GM23248 (cell line): Measurements from ENCODE around the gene KRT26. TPM values are rescaled to one million over a fixed set of nuclear protein-coding genes. Genes with fewer than 3 reads are reported as not detected.

Experiments used
- DNase-seq: peaks from one replicate; pipeline ENCODE4 v3.0.0-alpha.2; 2015
- H2AFZ ChIP-seq: fragments of 200-600 bp; sonication (generic); 2 replicates; pipeline ENCODE4 v1.6.1; 2016; ENCODE audit warnings: antibody characterized with exemption
- H3F3A ChIP-seq: fragments of 200-600 bp; sonication (generic); 2 replicates; pipeline ENCODE4 v1.6.1; 2016; ENCODE audit warnings: mild to moderate bottlenecking, antibody characterized with exemption, mixed run types; ENCODE audit not compliant: insufficient read depth
- H3K27ac ChIP-seq: fragments of 200-600 bp; sonication (generic); 2 replicates; pipeline ENCODE4 v1.5.1; 2016; ENCODE audit warnings: mild to moderate bottlenecking
- H3K27me3 ChIP-seq: fragments of 200-600 bp; sonication (generic); replicated peaks from 2 replicates; pipeline ENCODE4 v1.6.1; 2016; ENCODE audit warnings: mild to moderate bottlenecking; ENCODE audit not compliant: insufficient read depth
- H3K36me3 ChIP-seq: fragments of 200-600 bp; sonication (generic); 2 replicates; pipeline ENCODE4 v1.6.1; 2016; ENCODE audit warnings: low read depth, mild to moderate bottlenecking
- H3K4me1 ChIP-seq: fragments of 200-600 bp; sonication (generic); 2 replicates; pipeline ENCODE4 v1.6.1; 2016; ENCODE audit warnings: mild to moderate bottlenecking; ENCODE audit not compliant: insufficient read depth
- H3K4me2 ChIP-seq: fragments of 200-600 bp; sonication (generic); one replicate; pipeline ENCODE4 v1.6.1; 2016; ENCODE audit warnings: mild to moderate bottlenecking; ENCODE audit not compliant: unreplicated experiment
- H3K4me3 ChIP-seq: fragments of 200-600 bp; sonication (generic); 2 replicates; pipeline ENCODE4 v1.5.1; 2016; ENCODE audit warnings: mild to moderate bottlenecking
- H3K79me2 ChIP-seq: fragments of 200-600 bp; sonication (generic); 2 replicates; pipeline ENCODE4 v1.6.1; 2016; ENCODE audit warnings: mild to moderate bottlenecking; ENCODE audit not compliant: insufficient read depth
- H3K9ac ChIP-seq: fragments of 200-600 bp; sonication (generic); 2 replicates; pipeline ENCODE4 v1.6.1; 2016; ENCODE audit warnings: mild to moderate bottlenecking
- H3K9me2 ChIP-seq: fragments of 200-600 bp; sonication (generic); 2 replicates; pipeline ENCODE4 v1.6.1; 2016; ENCODE audit warnings: mixed run types, mild to moderate bottlenecking, moderate library complexity; ENCODE audit not compliant: insufficient read depth
- H3K9me3 ChIP-seq: fragments of 200-600 bp; sonication (generic); one replicate; pipeline ENCODE4 v1.6.1; 2017; ENCODE audit warnings: low read depth
- H4K20me1 ChIP-seq: fragments of 200-600 bp; sonication (generic); 2 replicates; pipeline ENCODE4 v1.6.0; 2016; ENCODE audit not compliant: insufficient read depth
- EZH2 ChIP-seq: fragments of 200-600 bp; sonication (generic); IDR thresholded peaks from 2 replicates; pipeline ENCODE4 v1.6.1; 2018; ENCODE audit warnings: antibody characterized with exemption, mild to moderate bottlenecking; ENCODE audit not compliant: insufficient read depth, poor library complexity, severe bottlenecking
- EZH2phosphoT487 ChIP-seq: fragments of 200-600 bp; sonication (generic); IDR thresholded peaks from 2 replicates; pipeline ENCODE4 v1.6.1; 2018; ENCODE audit warnings: antibody characterized with exemption, moderate library complexity, mild to moderate bottlenecking, low read depth; ENCODE audit not compliant: insufficient read depth
- WGBS, 2 experiments: methylation state at CpG; one replicate each; pipeline ENCODE4 v1.1.6; 2015 to 2017; ENCODE audit warnings: low lambda C conversion rate in 2 of 2, low coverage in 1 of 2; ENCODE audit errors: missing lambda C conversion rate in 2 of 2; 5-methylcytosine and 5-hydroxymethylcytosine counted together
- in situ Hi-C: fragments of 300-500 bp; cut with MboI; formaldehyde crosslinking; loops from 2 replicates; pipeline ENCODE4 v1.15.0; 2020
- polyA plus RNA-seq: library from polyadenylated mRNA; unstranded; fragments of >200 nt; fragmentation: Nextera tagmentation; extraction: Ambion mirVana; gene quantifications from 2 replicates; pipeline ENCODE4 v1.2.1, GENCODE V29; 2016
- total RNA-seq: library from RNA; depleted of rRNA; stranded (reverse); fragments of >200 nt; shearing (Covaris generic); gene quantifications from 2 replicates; pipeline ENCODE4 v1.2.3, GENCODE V29; 2014

The KRT26 gene
- total and polyA plus RNA-seq, 2 experiments from 2014 or later, result not detected

DNA sequence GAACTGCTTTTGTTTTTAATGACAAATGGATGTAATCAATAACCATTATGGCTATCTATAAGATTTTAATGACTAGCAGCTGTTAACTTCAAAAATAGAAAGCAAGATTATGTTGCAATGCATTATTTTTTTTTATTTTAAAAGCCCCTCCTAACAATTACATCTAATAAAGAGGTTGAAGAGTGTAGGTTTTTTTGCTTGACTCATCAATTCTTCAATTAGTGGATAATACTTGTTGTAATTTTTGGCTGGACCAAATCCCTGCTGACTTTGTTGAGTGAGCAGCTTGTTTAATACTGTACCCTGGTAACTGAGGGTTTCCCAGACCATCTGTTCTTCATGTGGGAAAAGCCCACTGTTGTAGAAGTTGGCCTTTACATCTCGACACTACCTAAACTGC lies 41.0 kb downstream of the KRT26 start:
- no peaks in the 10 kb centered on the region for H3K9me2 ChIP-seq
- no peak for DNase-seq
- H2AFZ ChIP-seq, result no peak overlapping the region
- H3K79me2 ChIP-seq, result no peaks in the 10 kb centered on the region
- no peaks in the 10 kb centered on the region for H3K4me1 ChIP-seq
- TF ChIP-seq EZH2, result no peak
- H3K36me3 ChIP-seq, result no peaks in the 10 kb centered on the region
- peaks cover 38% of the 10 kb centered on the region for H3K27me3 ChIP-seq
- in situ Hi-C loops, result no loop called here
- H4K20me1 ChIP-seq, result no peaks in the 10 kb centered on the region
- WGBS, 2 experiments, result 0 to 17% methylated on average over 1 of the region's 1 CpG
- no peaks in the 10 kb centered on the region for H3K9me3 ChIP-seq
- no peak overlapping the region for H3K4me3 ChIP-seq
- no peak overlapping the region for H3K4me2 ChIP-seq
- H3K27ac ChIP-seq, result no peak overlapping the region
- no peak overlapping the region for H3K9ac ChIP-seq
- H3F3A ChIP-seq, result no peaks in the 10 kb centered on the region

DNA sequence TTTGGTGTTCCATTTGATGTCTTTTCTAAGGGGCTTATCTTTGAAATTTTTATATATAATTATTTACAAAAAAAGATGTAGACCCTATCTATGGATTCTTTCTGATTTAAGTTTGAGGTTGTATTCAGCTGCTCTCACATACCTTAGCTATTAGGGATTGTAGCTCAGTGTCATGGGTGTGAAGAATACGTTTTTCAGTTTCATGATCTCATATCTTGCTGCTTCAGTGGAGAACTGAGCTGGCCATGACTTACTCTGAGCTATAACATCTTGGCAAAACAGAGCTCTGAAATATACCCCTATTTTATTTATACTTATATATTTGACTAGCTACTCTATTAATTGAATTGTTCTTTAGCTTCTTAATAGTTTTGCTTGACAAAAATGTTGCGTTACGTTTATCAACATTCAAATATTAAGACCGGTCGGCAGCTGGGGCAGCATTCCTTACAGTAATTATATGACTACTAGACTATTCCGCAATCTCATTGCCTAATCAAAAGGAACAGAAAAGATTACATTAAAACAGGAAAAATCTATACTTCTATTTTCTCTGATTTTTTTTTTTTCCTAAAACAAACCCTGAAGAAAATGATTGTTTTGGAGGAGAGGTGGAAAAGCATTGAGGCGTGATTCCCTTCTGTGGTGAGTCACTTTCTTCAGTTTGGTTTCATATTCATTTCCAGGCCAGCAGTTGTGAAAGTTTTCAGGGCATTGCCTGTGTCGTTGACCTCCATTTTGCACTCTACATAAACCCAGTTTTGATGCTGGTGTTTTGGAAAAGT lies 44.4 kb downstream of the KRT26 start:
- Histone ChIP-seq H3K27ac (no peak overlapping the region), H3K4me3 (no peak overlapping the region), H3K9ac (no peak overlapping the region), H3K4me1 (no peaks in the 10 kb centered on the region), H3K27me3 (peaks cover 25% of the 10 kb centered on the region), H3K79me2 (no peaks in the 10 kb centered on the region), H3K9me2 (no peaks in the 10 kb centered on the region), H3K9me3 (no peaks in the 10 kb centered on the region), H3K36me3 (no peaks in the 10 kb centered on the region), H2AFZ (no peak overlapping the region), H3K4me2 (no peak overlapping the region), H4K20me1 (no peaks in the 10 kb centered on the region), H3F3A (no peaks in the 10 kb centered on the region)
- 50 to 53% methylated on average over 8 of the region's 8 CpGs for WGBS, 2 experiments
- in situ Hi-C loops, result no loop called here
- no peak for TF ChIP-seq EZH2phosphoT487
- no peak for TF ChIP-seq EZH2
- DNase-seq, result peak; percentile 61

DNA sequence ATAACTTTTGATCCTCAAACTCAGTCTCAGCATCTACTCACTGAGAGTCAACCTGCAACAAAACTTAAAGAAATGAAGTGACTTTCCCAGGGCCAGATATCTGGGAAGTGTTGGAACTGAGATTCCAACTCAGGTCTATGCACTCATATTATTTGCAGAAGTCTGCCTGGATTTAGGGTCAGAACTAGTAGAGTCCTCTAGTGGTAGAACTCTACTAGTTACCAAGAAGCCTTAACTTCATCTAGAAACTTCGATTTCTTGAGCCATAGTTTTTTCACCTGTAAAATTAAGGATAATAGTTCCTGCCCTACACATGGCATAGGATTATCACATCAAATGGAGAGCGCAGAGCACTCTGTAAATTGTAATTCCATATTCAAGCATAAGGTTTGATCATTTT lies 45.1 kb downstream of the KRT26 start:
- Histone ChIP-seq H3K4me2 (no peak overlapping the region), H3K27me3 (peaks cover 18% of the 10 kb centered on the region), H3K36me3 (no peaks in the 10 kb centered on the region), H3K4me1 (no peaks in the 10 kb centered on the region), H4K20me1 (no peaks in the 10 kb centered on the region), H2AFZ (no peak overlapping the region), H3K4me3 (no peak overlapping the region), H3F3A (no peaks in the 10 kb centered on the region), H3K9ac (no peak overlapping the region), H3K9me3 (no peaks in the 10 kb centered on the region), H3K9me2 (no peaks in the 10 kb centered on the region), H3K79me2 (no peaks in the 10 kb centered on the region), H3K27ac (no peak overlapping the region)
- peak; percentile 21 for DNase-seq
- TF ChIP-seq EZH2, result no peak
- TF ChIP-seq EZH2phosphoT487, result no peak
- in situ Hi-C loops, result no loop called here
- WGBS, 2 experiments, result 78% methylated on average over 2 of the region's 2 CpGs

GRCh38 chr17:40724656-40725055 lies 47.3 kb downstream of the KRT26 start:
- Histone ChIP-seq H4K20me1 (no peaks in the 10 kb centered on the region), H3K79me2 (no peaks in the 10 kb centered on the region), H3K9ac (no peak overlapping the region), H3K9me3 (no peaks in the 10 kb centered on the region), H2AFZ (no peak overlapping the region), H3K27me3 (peaks cover 24% of the 10 kb centered on the region; the same call in 1 of the 2 replicates), H3K27ac (no peak overlapping the region), H3F3A (no peaks in the 10 kb centered on the region), H3K36me3 (no peaks in the 10 kb centered on the region), H3K9me2 (no peaks in the 10 kb centered on the region), H3K4me2 (no peak overlapping the region), H3K4me3 (no peak overlapping the region), H3K4me1 (no peaks in the 10 kb centered on the region)
- in situ Hi-C loops, result no loop called here
- TF ChIP-seq EZH2, result no peak
- no peak for TF ChIP-seq EZH2phosphoT487
- peak; percentile 11 for DNase-seq
- 6 to 25% methylated on average over 1 of the region's 1 CpG for WGBS, 2 experiments
